K562 (cell line): Measurements from ENCODE around the gene C7orf57. TPM values are rescaled to one million over a fixed set of nuclear protein-coding genes. Genes with fewer than 3 reads are reported as not detected.

ENCODE experiments used
- ATAC-seq: fragments of 200-7000 bp; cut with Tn5 transposase; 3 replicates; pipeline ENCODE4 v1.9.1; 2020; ENCODE audit warnings: moderate library complexity
- BruUV-seq: library from RNA; stranded (reverse); fragments of 400-500 nt; replicated peaks from 2 replicates; lab custom pipeline; 2021; lab: Mats Ljungman, UMichigan
- CTCF ChIA-PET: fragments of 300-600 bp; formaldehyde crosslinking; extraction: SDS; loops from one replicate; lab custom pipeline; 2021; ENCODE audit warnings: low intra/inter-chr PET ratio; lab: Yijun Ruan, JAX
- POLR2A ChIA-PET: fragments of 300-600, 350-650 bp; sonication (Branson Sonifier 250); formaldehyde crosslinking; extraction: SDS; loops from one replicate; lab custom pipeline; 2021; ENCODE audit warnings: antibody characterized with exemption, inconsistent platforms; lab: Yijun Ruan, JAX
- DNase-seq, 4 experiments: peaks; one replicate each; pipeline versions ENCODE4 v3.0.0 to v3.0.0-alpha.2; 2011 to 2018; ENCODE audit warnings: low spot score in 3 of 4, mixed read lengths in 3 of 4; ENCODE audit errors: extremely low read depth in 1 of 4
- FAIRE-seq: peaks from 2 replicates; lab custom pipeline; 2011; peaks lifted over from hg19 to GRCh38; lab: Jason Lieb, UNC
- H2AFZ ChIP-seq: 2 replicates; pipeline ENCODE4 v1.6.0; 2011; ENCODE audit warnings: low read depth, low read length, control low read depth, inconsistent platforms
- H3K27ac ChIP-seq: fragments of 200-600 bp; 3 replicates; pipeline ENCODE4 v1.8.0; 2011; ENCODE audit warnings: low read depth, mild to moderate bottlenecking, control low read depth, inconsistent platforms, low read length, moderate library complexity, mixed read lengths; ENCODE audit errors: extremely low read depth
- H3K27me3 ChIP-seq, 2 experiments: fragments of 300-600 bp in 1 of 2; 2 replicates in 1 of 2; 3 replicates in 1 of 2; pipeline versions ENCODE4 v1.6.0 to v1.8.0; 2011; ENCODE audit warnings: inconsistent platforms in 2 of 2, low read length in 2 of 2, mild to moderate bottlenecking in 1 of 2, mixed read lengths in 1 of 2, moderate library complexity in 1 of 2; ENCODE audit not compliant: control insufficient read depth in 2 of 2, insufficient read depth in 2 of 2
- H3K36me3 ChIP-seq: fragments of 300-600 bp; 3 replicates; pipeline ENCODE4 v1.8.0; 2011; ENCODE audit warnings: mild to moderate bottlenecking, low read length, inconsistent platforms; ENCODE audit not compliant: control insufficient read depth, insufficient read depth
- H3K4me1 ChIP-seq, 2 experiments: fragments of 200-600 bp in 1 of 2; replicated peaks in 1 of 2; 2 replicates in 1 of 2; 3 replicates in 1 of 2; pipeline versions ENCODE4 v1.5.1 to v1.8.0; 2011; ENCODE audit warnings: inconsistent platforms in 2 of 2, low read length in 2 of 2, mild to moderate bottlenecking in 1 of 2, mixed read lengths in 1 of 2, moderate library complexity in 1 of 2; ENCODE audit not compliant: control insufficient read depth in 2 of 2, insufficient read depth in 2 of 2
- H3K4me2 ChIP-seq: 2 replicates; pipeline ENCODE4 v1.6.1; 2011; ENCODE audit warnings: low read length, control low read depth, inconsistent platforms, mixed read lengths; ENCODE audit not compliant: insufficient read depth
- H3K4me3 ChIP-seq: fragments of 200-600 bp; sonication (generic), shearing (Covaris generic); 2 replicates; pipeline ENCODE4 v1.5.1; 2016; ENCODE audit warnings: control low read depth, inconsistent platforms
- H3K79me2 ChIP-seq: fragments of 200-600 bp; 3 replicates; pipeline ENCODE4 v1.8.0; 2011; ENCODE audit warnings: low read length, inconsistent platforms; ENCODE audit not compliant: control insufficient read depth, insufficient read depth
- H3K9ac ChIP-seq, 2 experiments: 2 replicates each; pipeline versions ENCODE4 v1.6.0 to v1.6.1; 2011; ENCODE audit warnings: low read depth in 2 of 2, low read length in 2 of 2, control low read depth in 1 of 2, inconsistent platforms in 1 of 2, mild to moderate bottlenecking in 1 of 2, mixed read lengths in 1 of 2; ENCODE audit not compliant: insufficient read depth in 1 of 2
- H3K9me1 ChIP-seq: one replicate; pipeline ENCODE4 v1.6.0; 2011; ENCODE audit warnings: inconsistent platforms, mild to moderate bottlenecking, low read length, moderate library complexity; ENCODE audit not compliant: control insufficient read depth, insufficient read depth
- H3K9me3 ChIP-seq: replicated peaks from 2 replicates; pipeline ENCODE4 v1.5.1; 2011; ENCODE audit warnings: low read depth, low read length, inconsistent platforms; ENCODE audit not compliant: control insufficient read depth, insufficient read depth
- H4K20me1 ChIP-seq: replicated peaks from 2 replicates; pipeline ENCODE4 v1.6.1; 2011; ENCODE audit warnings: low read length, inconsistent platforms, mixed read lengths; ENCODE audit not compliant: control insufficient read depth, insufficient read depth
- CBX3 ChIP-seq, 2 experiments: IDR thresholded peaks; 1 replicate in 1 of 2; 2 replicates in 1 of 2; pipeline ENCODE4 v1.6.1; 2012; ENCODE audit warnings: inconsistent platforms in 2 of 2, low read length in 2 of 2, borderline replicate concordance in 1 of 2, control low read depth in 1 of 2
- FOXA1 ChIP-seq: fragments of 450-650 bp; IDR thresholded peaks from 2 replicates; pipeline ENCODE4 v1.6.1; 2016; ENCODE audit warnings: mild to moderate bottlenecking, borderline replicate concordance
- NCOA6 ChIP-seq: fragments of 450-650 bp; IDR thresholded peaks from 2 replicates; pipeline ENCODE4 v1.6.1; 2017; ENCODE audit warnings: mild to moderate bottlenecking
- NUFIP1 ChIP-seq: fragments of 450-650 bp; IDR thresholded peaks from 2 replicates; pipeline ENCODE4 v1.6.1; 2018; ENCODE audit not compliant: partially characterized antibody
- PRMT5 ChIP-seq: sonication (generic); formaldehyde crosslinking; IDR thresholded peaks from 2 replicates; pipeline ENCODE4 v1.5.0; 2020; ENCODE audit warnings: missing genetic modification reagents
- RBFOX2 ChIP-seq: fragments of 200-400 bp; formaldehyde crosslinking; IDR thresholded peaks from 2 replicates; pipeline ENCODE4 v1.6.1; 2017; ENCODE audit warnings: low read depth, mild to moderate bottlenecking, low read length, moderate library complexity
- RBM15 ChIP-seq: fragments of 200-400 bp; formaldehyde crosslinking; IDR thresholded peaks from 2 replicates; pipeline ENCODE4 v1.6.1; 2018; ENCODE audit warnings: mild to moderate bottlenecking, low read length, moderate library complexity; ENCODE audit not compliant: insufficient read depth
- TEAD4 ChIP-seq, 2 experiments: sonication (generic) in 1 of 2; formaldehyde crosslinking in 1 of 2; IDR thresholded peaks; 2 replicates each; pipeline versions ENCODE4 v1.6.1 to v1.8.0; 2012 to 2022; ENCODE audit warnings: borderline replicate concordance in 1 of 2, inconsistent platforms in 1 of 2, low read length in 1 of 2, mild to moderate bottlenecking in 1 of 2, missing genetic modification reagents in 1 of 2
- ZNF282 ChIP-seq: sonication (generic); formaldehyde crosslinking; IDR thresholded peaks from 2 replicates; pipeline ENCODE4 v1.8.1; 2023; ENCODE audit warnings: missing genetic modification reagents
- ZNF592 ChIP-seq: fragments of 450-650 bp; IDR thresholded peaks from 2 replicates; pipeline ENCODE4 v1.6.1; 2017; ENCODE audit warnings: antibody characterized with exemption, mild to moderate bottlenecking
- WGBS: fragments of 100-300 bp; shearing (Covaris generic); methylation state at CpG from one replicate; pipeline ENCODE4 v1.1.6; 2016; ENCODE audit warnings: low coverage, mixed read lengths; ENCODE audit not compliant: insufficient coverage; ENCODE audit errors: missing lambda C conversion rate; 5-methylcytosine and 5-hydroxymethylcytosine counted together
- in situ Hi-C: fragments of 300-500 bp; cut with MboI; formaldehyde crosslinking; loops from 4 replicates; pipeline ENCODE4 v1.15.0; 2018; ENCODE audit warnings: inconsistent platforms, mixed read lengths
- intact Hi-C: fragments of 100-400 bp; cut with micrococcal nuclease; formaldehyde crosslinking; loops from 2 replicates; pipeline ENCODE4 v1.14.2; 2022
- polyA plus RNA-seq, 8 experiments: library from polyadenylated mRNA; depleted of rRNA in 4 of 8; stranded (reverse) in 5 of 8; unstranded in 3 of 8; fragments of >200 nt; fragmentation: Nextera tagmentation in 2 of 8; fragmentation: Illumina TruSeq in 1 of 8; extraction: Ambion mirVana in 2 of 8; extraction: Trizol in 1 of 8; gene quantifications; 2 replicates each; pipeline versions ENCODE4 v1.2.1 to v1.2.3, GENCODE V29; 2011 to 2014; ENCODE audit warnings: inconsistent platforms in 1 of 8, missing spikeins in 1 of 8
- total RNA-seq, 7 experiments: library from RNA; depleted of rRNA in 6 of 7; stranded (reverse); fragments of >200 nt in 6 of 7; fragmentation: Illumina TruSeq in 2 of 7; extraction: Trizol in 2 of 7; gene quantifications; 2 replicates each; pipeline versions ENCODE4 v1.2.1 to v1.2.3, GENCODE V29; 2011 to 2021; ENCODE audit warnings: low replicate concordance in 1 of 7
- TF ChIP-seq, protein P1 (sequence below): sonication (generic); IDR thresholded peaks from 2 replicates; pipeline ENCODE4 v1.6.1; 2016

Gene C7orf57
- total and polyA plus RNA-seq, 9 of the 15 experiments (the other 6 are each of a cell fraction or from before 2014, with no cell fraction given), result not detected

DNA sequence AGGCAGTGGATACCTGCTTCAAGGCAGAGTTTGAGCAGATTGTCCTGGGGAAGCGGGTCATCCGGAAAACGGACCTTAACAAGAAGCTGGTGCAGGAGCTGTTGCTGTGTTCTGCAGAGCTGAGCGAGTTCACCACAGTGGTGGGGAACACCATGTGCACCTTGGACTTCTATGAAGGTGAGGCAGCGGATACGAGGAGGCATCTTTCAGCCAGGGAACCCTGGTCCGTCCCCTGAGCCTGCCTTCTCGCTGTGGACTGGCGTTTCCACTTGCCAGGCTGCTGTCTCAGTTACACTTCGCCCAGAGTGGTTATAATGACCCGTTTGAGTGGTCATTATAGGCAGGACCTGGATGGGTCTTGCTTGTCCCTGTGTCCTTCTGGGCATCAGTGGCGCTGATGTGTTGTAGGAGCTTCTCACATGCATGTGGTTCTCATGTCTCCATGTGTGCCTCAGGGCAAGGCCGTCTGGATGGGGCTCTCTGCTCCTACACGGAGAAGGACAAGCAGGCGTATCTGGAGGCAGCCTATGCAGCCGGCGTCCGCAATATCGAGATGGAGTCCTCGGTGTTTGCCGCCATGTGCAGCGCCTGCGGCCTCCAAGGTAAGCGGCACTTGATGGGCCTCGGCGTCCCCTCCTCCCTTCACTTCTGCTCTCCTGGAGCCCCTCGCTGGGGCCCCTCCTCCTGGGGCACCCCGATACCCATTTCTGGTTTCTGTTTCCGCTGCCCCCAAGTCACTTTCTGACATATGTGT is 71.7 kb downstream of the C7orf57 start:
- FAIRE-seq (no peak), DNase-seq (no peak), ATAC-seq (no peak)
- 20% methylated on average over 29 of the region's 29 CpGs for WGBS
- Histone ChIP-seq H4K20me1 (peaks cover 5% of the 10 kb centered on the region), H3K4me1 (peaks cover 0 to 4% of the 10 kb centered on the region in 2 experiments; a peak in 1 of 5 replicates), H3K27me3 (peaks cover 0 to 29% of the 10 kb centered on the region in 2 experiments; a peak in 2 of 5 replicates), H2AFZ (no peak overlapping the region), H3K4me3 (no peak overlapping the region), H3K9me3 (no peaks in the 10 kb centered on the region), H3K9me1 (no peaks in the 10 kb centered on the region), H3K27ac (no peak overlapping the region), H3K9ac (no peak overlapping the region), H3K36me3 (no peaks in the 10 kb centered on the region), H3K4me2 (no peak overlapping the region), H3K79me2 (no peaks in the 10 kb centered on the region)
- CTCF ChIA-PET, result interaction anchor here (5.2 kb wide), 1 partner anchor 161 kb away, joined by 39 read pairs; no protein-coding TSS in a partner anchor
- intact Hi-C loops (no loop called here), in situ Hi-C loops (no loop called here)
- TF ChIP-seq FOXA1 (no peak), RBM15 (no peak), NCOA6 (no peak), NUFIP1 (no peak), TEAD4 (IDR thresholded peaks at IDR 0.05; ENCODE audit: low read length) (no peak), TEAD4 (CRISPR knock-in tag; IDR thresholded peaks at IDR 0.05; ENCODE audit: borderline replicate concordance) (no peak), PRMT5 (CRISPR knock-in tag) (no peak), ZNF592 (no peak), RBFOX2 (no peak), CBX3 (IDR thresholded peaks at IDR 0.05; ENCODE audit: borderline replicate concordance in 1 of 2, low read length in 2 of 2) (no peak), ZNF282 (no peak)
- TF ChIP-seq, protein P1, sequence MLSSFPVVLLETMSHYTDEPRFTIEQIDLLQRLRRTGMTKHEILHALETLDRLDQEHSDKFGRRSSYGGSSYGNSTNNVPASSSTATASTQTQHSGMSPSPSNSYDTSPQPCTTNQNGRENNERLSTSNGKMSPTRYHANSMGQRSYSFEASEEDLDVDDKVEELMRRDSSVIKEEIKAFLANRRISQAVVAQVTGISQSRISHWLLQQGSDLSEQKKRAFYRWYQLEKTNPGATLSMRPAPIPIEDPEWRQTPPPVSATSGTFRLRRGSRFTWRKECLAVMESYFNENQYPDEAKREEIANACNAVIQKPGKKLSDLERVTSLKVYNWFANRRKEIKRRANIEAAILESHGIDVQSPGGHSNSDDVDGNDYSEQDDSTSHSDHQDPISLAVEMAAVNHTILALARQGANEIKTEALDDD, result no peak
- POLR2A ChIA-PET, result no interaction called here
- BruUV-seq, result no TSS peak
